Choroid plexus epithelial cell (primary cell): Measurements from ENCODE around the gene PDE6D.

ENCODE experiments used
- DNase-seq: peaks from one replicate; pipeline ENCODE4 v3.0.0-alpha.2; 2010; ENCODE audit warnings: low read depth
- H3K4me3 ChIP-seq: 2 replicates; pipeline ENCODE4 v1.5.1; 2011; ENCODE audit warnings: low read depth, mild to moderate bottlenecking, control low read depth, low read length, moderate library complexity
- TF ChIP-seq, protein P1 (sequence below): conservative IDR thresholded peaks from 2 replicates; pipeline ENCODE4 v1.5.1; 2011; ENCODE audit warnings: low read depth, mild to moderate bottlenecking, control low read depth, inconsistent platforms, low read length, moderate library complexity

The PDE6D gene

DNA sequence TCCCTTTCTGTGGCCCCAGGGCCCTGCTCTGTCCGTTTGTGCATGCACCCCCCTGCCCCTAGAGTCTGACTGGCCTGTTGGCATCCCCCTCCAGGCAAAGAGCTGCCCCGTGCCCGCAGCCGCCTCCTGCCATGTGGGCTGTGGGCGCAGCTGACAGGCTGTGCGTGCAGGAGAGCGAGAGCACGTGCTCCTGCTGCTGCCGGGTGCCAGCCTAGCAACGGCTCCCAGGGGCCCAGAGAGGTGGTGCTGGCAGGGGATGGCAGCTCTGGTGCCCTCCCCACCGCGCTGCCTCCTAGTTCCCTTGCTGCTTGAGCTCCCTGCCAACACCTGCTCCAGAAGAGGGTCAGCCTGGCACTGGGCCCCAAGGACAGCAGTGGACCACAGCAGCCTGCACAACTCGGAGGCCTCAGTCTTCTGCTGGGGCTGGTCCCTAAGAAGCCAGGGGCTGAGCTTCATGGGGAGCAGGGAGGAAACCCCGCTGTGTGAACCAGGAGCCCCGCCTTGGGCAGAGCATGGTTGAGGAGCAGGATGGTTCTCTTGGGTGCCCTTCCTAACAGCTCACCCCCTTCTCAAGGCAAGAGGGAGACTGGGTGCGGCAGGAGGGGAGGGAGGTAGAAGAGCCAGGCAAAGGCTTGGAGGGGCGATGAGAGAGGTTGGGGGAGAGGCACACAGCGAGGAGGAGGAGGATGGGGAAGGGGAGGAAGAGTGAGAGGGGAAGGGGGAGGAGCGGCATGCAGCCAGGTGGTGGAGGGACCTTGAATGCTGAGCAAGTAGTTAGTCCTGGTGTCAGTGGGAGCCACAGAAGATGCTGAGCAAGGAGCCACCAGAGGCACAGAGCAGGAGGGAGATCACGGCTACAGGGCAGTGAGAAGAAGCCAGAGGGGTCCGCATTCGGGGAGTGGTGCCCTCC lies 96.5 kb downstream of the PDE6D start:
- TF ChIP-seq, protein P1, sequence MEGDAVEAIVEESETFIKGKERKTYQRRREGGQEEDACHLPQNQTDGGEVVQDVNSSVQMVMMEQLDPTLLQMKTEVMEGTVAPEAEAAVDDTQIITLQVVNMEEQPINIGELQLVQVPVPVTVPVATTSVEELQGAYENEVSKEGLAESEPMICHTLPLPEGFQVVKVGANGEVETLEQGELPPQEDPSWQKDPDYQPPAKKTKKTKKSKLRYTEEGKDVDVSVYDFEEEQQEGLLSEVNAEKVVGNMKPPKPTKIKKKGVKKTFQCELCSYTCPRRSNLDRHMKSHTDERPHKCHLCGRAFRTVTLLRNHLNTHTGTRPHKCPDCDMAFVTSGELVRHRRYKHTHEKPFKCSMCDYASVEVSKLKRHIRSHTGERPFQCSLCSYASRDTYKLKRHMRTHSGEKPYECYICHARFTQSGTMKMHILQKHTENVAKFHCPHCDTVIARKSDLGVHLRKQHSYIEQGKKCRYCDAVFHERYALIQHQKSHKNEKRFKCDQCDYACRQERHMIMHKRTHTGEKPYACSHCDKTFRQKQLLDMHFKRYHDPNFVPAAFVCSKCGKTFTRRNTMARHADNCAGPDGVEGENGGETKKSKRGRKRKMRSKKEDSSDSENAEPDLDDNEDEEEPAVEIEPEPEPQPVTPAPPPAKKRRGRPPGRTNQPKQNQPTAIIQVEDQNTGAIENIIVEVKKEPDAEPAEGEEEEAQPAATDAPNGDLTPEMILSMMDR, result no peak
- DNase-seq, result no peak
- H3K4me3 ChIP-seq, result no peak overlapping the region

DNA sequence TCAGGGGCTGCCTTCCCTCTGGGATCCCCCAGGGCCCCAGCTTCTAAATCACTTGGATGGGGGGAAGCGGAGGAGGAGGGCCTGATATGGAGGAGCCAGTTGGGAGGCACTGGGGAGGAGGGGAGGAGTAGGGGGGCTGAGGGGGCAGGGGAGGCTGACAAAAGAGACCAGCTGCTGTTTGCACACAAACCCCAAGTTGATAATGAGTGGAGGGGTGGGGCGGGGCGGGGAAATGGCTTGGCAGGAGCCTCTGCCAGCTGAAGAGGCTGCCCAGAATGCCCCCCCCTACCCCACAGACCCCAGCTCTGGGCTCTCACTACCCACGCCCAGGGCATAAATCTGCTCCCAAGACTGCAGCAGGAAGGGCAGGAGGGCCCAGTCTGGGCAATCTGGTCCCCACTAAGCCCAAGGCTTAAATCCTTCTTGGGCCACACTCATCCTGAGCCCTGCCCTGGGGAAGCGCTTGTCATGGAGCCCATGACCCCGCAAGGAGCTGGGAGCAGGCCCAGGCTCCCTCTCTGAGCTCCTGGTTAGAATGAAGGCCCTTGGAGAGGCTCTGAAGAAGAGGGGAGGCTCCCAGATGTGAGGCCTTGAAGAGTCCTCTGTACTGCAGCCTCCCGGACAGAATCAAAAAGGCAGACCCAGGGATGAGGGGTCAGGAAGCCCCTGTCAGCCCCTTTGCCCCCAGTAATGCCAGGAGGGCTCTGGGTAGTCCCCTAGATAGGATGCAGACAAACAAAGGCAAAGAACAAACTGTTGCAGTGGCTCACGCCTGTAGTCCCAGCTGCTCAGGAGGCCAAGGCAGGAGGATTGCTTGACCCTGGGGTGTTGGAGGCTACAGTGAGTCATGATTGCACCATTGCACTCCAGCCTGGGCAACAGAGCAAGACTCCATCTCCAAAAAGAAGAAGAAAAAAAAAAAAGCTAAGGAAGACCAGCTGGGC lies 97.5 kb downstream of the PDE6D start:
- H3K4me3 ChIP-seq, result no peak overlapping the region
- DNase-seq, result no peak
- TF ChIP-seq, protein P1, result no peak

DNA sequence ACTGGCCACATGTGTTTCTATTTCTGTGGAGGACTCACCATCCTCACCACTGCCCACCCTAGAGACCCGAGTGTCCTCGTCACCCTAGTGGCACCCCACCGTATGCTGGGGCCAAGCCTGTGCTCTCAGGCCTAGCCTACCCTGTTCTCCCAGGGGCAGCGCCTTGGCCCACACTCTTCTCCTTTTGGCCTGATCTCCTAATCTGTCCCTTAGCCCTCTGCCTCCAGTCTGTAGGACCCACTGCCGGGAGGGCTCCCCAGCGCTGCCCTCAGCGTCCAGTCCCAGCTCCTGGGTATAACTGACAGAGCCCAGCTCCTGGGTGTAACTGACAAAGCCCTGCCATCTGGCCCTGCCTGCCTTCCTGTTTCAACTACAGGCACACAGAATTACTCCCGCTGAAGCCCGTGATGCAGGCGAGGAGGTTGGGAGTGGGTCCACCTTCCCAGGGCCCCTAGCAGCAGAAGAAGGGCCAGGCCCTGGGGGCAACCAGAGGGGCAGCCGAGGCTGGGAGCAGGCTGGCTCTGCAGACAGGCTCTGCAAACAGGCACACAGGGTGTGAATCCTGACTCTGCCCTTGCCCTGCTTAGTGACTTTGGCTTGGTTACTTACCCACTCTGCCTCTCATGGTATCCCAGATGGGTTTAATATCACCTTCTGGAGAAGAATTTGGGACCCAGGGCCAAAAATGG lies 98.3 kb downstream of the PDE6D start:
- H3K4me3 ChIP-seq, result no peak overlapping the region
- TF ChIP-seq, protein P1, result no peak
- DNase-seq, result no peak
